H1 (cell line): ENCODE results near the gene HSPA4. TPM values are rescaled to one million over a fixed set of nuclear protein-coding genes. Genes with fewer than 3 reads are reported as not detected.

Experiments
- CTCF ChIA-PET: fragments of 300-600 bp; sonication (Branson Sonifier 250); formaldehyde crosslinking; loops from one replicate; lab custom pipeline; 2021; ENCODE audit not compliant: partially characterized antibody; lab: Charles Lee
- POLR2A ChIA-PET: fragments of 300-600 bp; sonication (Branson Sonifier 250); formaldehyde crosslinking; loops from one replicate; lab custom pipeline; 2021; ENCODE audit warnings: inconsistent platforms; ENCODE audit not compliant: partially characterized antibody; lab: Charles Lee
- DNase-seq, 2 experiments: peaks; one replicate each; pipeline versions ENCODE4 v3.0.0 to v3.0.0-alpha.2; 2010 to 2022; ENCODE audit warnings: low spot score in 2 of 2, low read depth in 1 of 2, mixed read lengths in 1 of 2
- FAIRE-seq: peaks from 2 replicates; lab custom pipeline; 2011; peaks lifted over from hg19 to GRCh38; lab: Jason Lieb, UNC
- H2AFZ ChIP-seq: 2 replicates; pipeline ENCODE4 v1.8.1; 2012; ENCODE audit warnings: low read length, inconsistent platforms
- H2AK5ac ChIP-seq: 2 replicates; pipeline ENCODE4 v1.6.1; 2013; ENCODE audit warnings: low read depth, low read length
- H2BK120ac ChIP-seq: replicated peaks from 2 replicates; pipeline ENCODE3; 2013; ENCODE audit warnings: low read depth, low read length, inconsistent platforms
- H2BK12ac ChIP-seq: 2 replicates; pipeline ENCODE4 v1.6.1; 2013; ENCODE audit warnings: low read depth, low read length
- H2BK15ac ChIP-seq: 2 replicates; pipeline ENCODE4 v1.6.1; 2013; ENCODE audit warnings: low read length
- H2BK20ac ChIP-seq: 2 replicates; pipeline ENCODE4 v1.6.1; 2013; ENCODE audit warnings: low read length
- H2BK5ac ChIP-seq: 2 replicates; pipeline ENCODE4 v1.6.1; 2013; ENCODE audit warnings: low read depth, low read length
- H3K14ac ChIP-seq: 2 replicates; pipeline ENCODE4 v1.6.1; 2013; ENCODE audit warnings: inconsistent platforms; ENCODE audit not compliant: insufficient read length
- H3K18ac ChIP-seq: 2 replicates; pipeline ENCODE4 v1.6.1; 2013; ENCODE audit warnings: low read length; ENCODE audit errors: extremely low read depth
- H3K23ac ChIP-seq: 2 replicates; pipeline ENCODE4 v1.6.1; 2013; ENCODE audit warnings: inconsistent platforms; ENCODE audit not compliant: insufficient read length
- H3K23me2 ChIP-seq: 2 replicates; pipeline ENCODE4 v1.6.1; 2013; ENCODE audit warnings: low read depth, low read length
- H3K27ac ChIP-seq: 2 replicates; pipeline ENCODE4 v1.6.1; 2011; ENCODE audit warnings: low read depth, low read length, inconsistent platforms
- H3K27me3 ChIP-seq, 4 experiments: replicated peaks in 1 of 4; 1 replicate in 1 of 4; 2 replicates in 3 of 4; pipeline versions ENCODE4 v1.6.1 to v1.8.1; 2011 to 2013; ENCODE audit warnings: low read length in 3 of 4, mild to moderate bottlenecking in 3 of 4, inconsistent platforms in 2 of 4, mixed read lengths in 2 of 4, moderate library complexity in 1 of 4; ENCODE audit not compliant: control insufficient read depth in 3 of 4, insufficient read depth in 3 of 4; ENCODE audit errors: extremely low read depth in 1 of 4
- H3K36me3 ChIP-seq, 4 experiments: 2 replicates each; pipeline versions ENCODE4 v1.6.1 to v1.8.1; 2011 to 2013; ENCODE audit warnings: mild to moderate bottlenecking in 4 of 4, low read length in 3 of 4, moderate library complexity in 2 of 4, control low read depth in 1 of 4, inconsistent platforms in 1 of 4; ENCODE audit not compliant: insufficient read depth in 4 of 4, control insufficient read depth in 2 of 4
- H3K4ac ChIP-seq: replicated peaks from 2 replicates; pipeline ENCODE3; 2013; ENCODE audit warnings: low read length, low read depth, mixed read lengths, inconsistent platforms; ENCODE audit not compliant: insufficient read length
- H3K4me1 ChIP-seq, 4 experiments: replicated peaks in 1 of 4; 1 replicate in 1 of 4; 2 replicates in 3 of 4; pipeline versions ENCODE4 v1.6.1 to v1.8.1; 2011 to 2013; ENCODE audit warnings: low read length in 3 of 4, inconsistent platforms in 2 of 4, mixed read lengths in 1 of 4; ENCODE audit not compliant: insufficient read depth in 4 of 4, control insufficient read depth in 3 of 4
- H3K4me2 ChIP-seq, 2 experiments: 2 replicates each; pipeline versions ENCODE4 v1.6.1 to v1.8.1; 2011 to 2013; ENCODE audit warnings: low read depth in 2 of 2, low read length in 2 of 2, control low read depth in 1 of 2, inconsistent platforms in 1 of 2, mild to moderate bottlenecking in 1 of 2; ENCODE audit not compliant: insufficient read depth in 1 of 2
- H3K4me3 ChIP-seq, 4 experiments: fragments of 200-600, 300-600 bp in 1 of 4; sonication (generic), shearing (Covaris generic), sonication (Bioruptor Twin) in 1 of 4; 2 replicates each; pipeline versions ENCODE4 v1.5.1 to v1.8.1; 2011 to 2016; ENCODE audit warnings: low read length in 4 of 4, low read depth in 3 of 4, control low read depth in 2 of 4, inconsistent platforms in 2 of 4, mild to moderate bottlenecking in 2 of 4, mixed read lengths in 1 of 4, moderate library complexity in 1 of 4; ENCODE audit not compliant: insufficient read depth in 2 of 4; ENCODE audit errors: extremely low read depth in 1 of 4
- H3K56ac ChIP-seq: replicated peaks from 2 replicates; pipeline ENCODE3; 2013; ENCODE audit warnings: low read depth, mild to moderate bottlenecking, mixed read lengths, low read length, inconsistent platforms; ENCODE audit not compliant: insufficient read length
- H3K79me1 ChIP-seq: 2 replicates; pipeline ENCODE4 v1.6.1; 2013; ENCODE audit warnings: low read depth, low read length, control low read depth
- H3K79me2 ChIP-seq, 2 experiments: 2 replicates each; pipeline versions ENCODE4 v1.6.1 to v1.8.1; 2012 to 2013; ENCODE audit warnings: low read length in 2 of 2, mild to moderate bottlenecking in 2 of 2, inconsistent platforms in 1 of 2; ENCODE audit not compliant: insufficient read depth in 2 of 2, control insufficient read depth in 1 of 2
- H3K9ac ChIP-seq, 4 experiments: replicated peaks in 1 of 4; 1 replicate in 1 of 4; 2 replicates in 3 of 4; pipeline versions ENCODE4 v1.6.1 to v1.8.1; 2011 to 2013; ENCODE audit warnings: low read depth in 3 of 4, low read length in 3 of 4, control low read depth in 2 of 4, mild to moderate bottlenecking in 2 of 4, moderate library complexity in 2 of 4, inconsistent platforms in 1 of 4; ENCODE audit errors: extremely low read depth in 1 of 4
- H3K9me3 ChIP-seq, 2 experiments: 2 replicates each; pipeline versions ENCODE4 v1.6.1 to v1.8.1; 2012 to 2013; ENCODE audit warnings: mild to moderate bottlenecking in 2 of 2, moderate library complexity in 2 of 2, control low read depth in 1 of 2, inconsistent platforms in 1 of 2, low read depth in 1 of 2, low read length in 1 of 2, mixed read lengths in 1 of 2; ENCODE audit not compliant: insufficient read depth in 2 of 2
- H4K20me1 ChIP-seq, 2 experiments: replicated peaks in 1 of 2; 2 replicates each; pipeline versions ENCODE3 to v1.8.1; 2011 to 2013; ENCODE audit warnings: inconsistent platforms in 2 of 2, low read length in 2 of 2, mild to moderate bottlenecking in 1 of 2; ENCODE audit not compliant: insufficient read depth in 2 of 2, control insufficient read depth in 1 of 2
- H4K5ac ChIP-seq: 2 replicates; pipeline ENCODE4 v1.6.1; 2013; ENCODE audit warnings: low read length, low read depth, mixed read lengths, inconsistent platforms; ENCODE audit not compliant: insufficient read length
- H4K8ac ChIP-seq: 2 replicates; pipeline ENCODE4 v1.8.0; 2013; ENCODE audit warnings: mild to moderate bottlenecking, moderate library complexity, low read length, inconsistent platforms; ENCODE audit not compliant: insufficient read depth; ENCODE audit errors: extremely low read depth
- H4K91ac ChIP-seq: replicated peaks from 2 replicates; pipeline ENCODE3; 2013; ENCODE audit warnings: low read length, mixed read lengths, inconsistent platforms; ENCODE audit not compliant: insufficient read length
- ASH2L ChIP-seq: fragments of 200-600, 300-600 bp; sonication (generic); IDR thresholded peaks from one replicate; pipeline ENCODE4 v1.7.1; 2017; ENCODE audit warnings: low read length
- BACH1 ChIP-seq: IDR thresholded peaks from 2 replicates; pipeline ENCODE4 v1.6.1; 2012; ENCODE audit warnings: low read length, improper control_type of control experiment
- CEBPB ChIP-seq: IDR thresholded peaks from 2 replicates; pipeline ENCODE4 v1.6.1; 2012; ENCODE audit warnings: low read depth, low read length
- CTBP2 ChIP-seq: IDR thresholded peaks from 2 replicates; pipeline ENCODE4 v1.7.0; 2011; ENCODE audit warnings: borderline replicate concordance, mild to moderate bottlenecking, moderate library complexity, mixed read lengths, low read length; ENCODE audit not compliant: insufficient read depth, insufficient read length
- FOSL1 ChIP-seq: IDR thresholded peaks from 2 replicates; pipeline ENCODE4 v1.6.1; 2011; ENCODE audit warnings: mild to moderate bottlenecking, low read depth, low read length, moderate library complexity; ENCODE audit not compliant: insufficient read depth
- KDM1A ChIP-seq: fragments of 200-600, 300-600 bp; sonication (generic); IDR thresholded peaks from 2 replicates; pipeline ENCODE4 v1.7.1; 2016; ENCODE audit warnings: mild to moderate bottlenecking, low read length, borderline replicate concordance
- RFX5 ChIP-seq: IDR thresholded peaks from 2 replicates; pipeline ENCODE4 v1.6.1; 2011; ENCODE audit warnings: low read depth, low read length, improper control_type of control experiment, borderline replicate concordance
- SIX5 ChIP-seq: IDR thresholded peaks from 2 replicates; pipeline ENCODE4 v1.6.1; 2011; ENCODE audit warnings: mild to moderate bottlenecking, low read depth, low read length
- SP2 ChIP-seq: IDR thresholded peaks from 2 replicates; pipeline ENCODE4 v1.6.1; 2012; ENCODE audit warnings: mild to moderate bottlenecking, low read length, inconsistent platforms
- WGBS, 2 experiments: shearing (Covaris generic) in 1 of 2; methylation state at CpG; one replicate each; pipeline versions ENCODE4 v1.1.6 to v1.1.7; 2013 to 2015; ENCODE audit warnings: low lambda C conversion rate in 2 of 2, mixed read lengths in 2 of 2, inconsistent platforms in 1 of 2, low coverage in 1 of 2, missing lambda C conversion rate in 1 of 2; ENCODE audit not compliant: insufficient replicate concordance in 2 of 2, insufficient coverage in 1 of 2, insufficient read length in 1 of 2; ENCODE audit errors: extremely low coverage in 1 of 2, missing lambda C conversion rate in 1 of 2; 5-methylcytosine and 5-hydroxymethylcytosine counted together
- polyA plus RNA-seq, 7 experiments: library from polyadenylated mRNA; depleted of rRNA in 3 of 7; stranded (reverse) in 5 of 7; unstranded in 2 of 7; fragments of >200 nt in 5 of 7; fragments of 200-250 nt in 2 of 7; gene quantifications; 1 replicate in 5 of 7; 2 replicates in 1 of 7; 4 replicates in 1 of 7; pipeline versions ENCODE4 v1.2.1 to v1.2.3, GENCODE V29; 2011 to 2013; ENCODE audit warnings: missing spikeins in 2 of 7, mixed read lengths in 2 of 7
- total RNA-seq: library from RNA; stranded (reverse); fragmentation: NEBNext Ultra II Directional; extraction: Animal tissue kit (Norgen Biotek cat#: 25700); gene quantifications from 2 replicates; pipeline ENCODE4 v1.2.1, GENCODE V29; 2021

The HSPA4 gene
- total and polyA plus RNA-seq, 2 of the 8 experiments (the other 6 are each of a cell fraction or from before 2014, with no cell fraction given): 28.9 to 445 TPM

- no peak overlapping the region for H3K56ac ChIP-seq
- no peak overlapping the region for H4K5ac ChIP-seq
- ChIA-PET POLR2A (interaction anchor here (0.6 kb wide), 1 partner anchor 85 kb away, joined by 4 read pairs; no protein-coding TSS in a partner anchor), CTCF (interaction anchor here (0.6 to 11.2 kb wide), 21 partner anchors 9 to 882 kb away, joined by 3 to 150 read pairs (median 4); no protein-coding TSS in a partner anchor)
- peaks cover 1 to 2% of the 10 kb centered on the region in 2 experiments for H4K20me1 ChIP-seq
- no peak overlapping the region for H2BK120ac ChIP-seq
- no peak overlapping the region for H3K4me3 ChIP-seq
- H3K27ac ChIP-seq: no peak overlapping the region
- H3K4me2 ChIP-seq: no peak overlapping the region
- H2BK12ac ChIP-seq: no peak overlapping the region
- no peak overlapping the region for H3K18ac ChIP-seq
- H3K9me3 ChIP-seq: no peaks in the 10 kb centered on the region; a peak in 1 of 4 replicates
- H3K14ac ChIP-seq: no peak overlapping the region
- H3K36me3 ChIP-seq: peaks cover 0 to 10% (median 6%) of the 10 kb centered on the region in 4 experiments; a peak in 6 of 8 replicates
- no peak for FAIRE-seq
- no peak overlapping the region for H2AFZ ChIP-seq
- H3K23ac ChIP-seq: no peak overlapping the region
- H3K79me1 ChIP-seq: no peaks in the 10 kb centered on the region
- 0 out of 2 replicates have a peak overlapping the region, but pooled peaks have one; percentile 78 for H2AK5ac ChIP-seq
- H3K4ac ChIP-seq: no peak overlapping the region
- WGBS, 2 experiments: 82% methylated on average over 6 of the region's 6 CpGs; no CpG with 5 or more reads in 1 of the 2 experiments
- no peak overlapping the region for H4K91ac ChIP-seq
- no peaks in the 10 kb centered on the region for H3K79me2 ChIP-seq
- H3K4me1 ChIP-seq: no peaks in the 10 kb centered on the region
- no peak overlapping the region for H2BK5ac ChIP-seq
- H4K8ac ChIP-seq: no peak overlapping the region
- H3K27me3 ChIP-seq: no peaks in the 10 kb centered on the region
- H3K23me2 ChIP-seq: no peaks in the 10 kb centered on the region; the same call in 1 of the 2 replicates
- DNase-seq: peak in 1 of 2 experiments; percentile 45
- no peak overlapping the region for H2BK20ac ChIP-seq
- H2BK15ac ChIP-seq: no peak overlapping the region
- no peak overlapping the region for H3K9ac ChIP-seq
- TF ChIP-seq RFX5 (no peak), ASH2L (no peak), CEBPB (no peak), KDM1A (no peak), SIX5 (no peak), SP2 (no peak), CTBP2 (no peak), FOSL1 (no peak), BACH1 (no peak)
These were observed 58.1 kb downstream of the HSPA4 start for GRCh38 chr5:133109655-133110483.
